GM21515 (cell line): ENCODE data around the gene GPRC5B.

ENCODE experiments used
- ATAC-seq: cut with Tn5 transposase; IDR thresholded peaks from one replicate; pipeline ENCODE4 v1.9.1; 2021; ENCODE audit not compliant: unreplicated experiment

The GPRC5B gene

DNA sequence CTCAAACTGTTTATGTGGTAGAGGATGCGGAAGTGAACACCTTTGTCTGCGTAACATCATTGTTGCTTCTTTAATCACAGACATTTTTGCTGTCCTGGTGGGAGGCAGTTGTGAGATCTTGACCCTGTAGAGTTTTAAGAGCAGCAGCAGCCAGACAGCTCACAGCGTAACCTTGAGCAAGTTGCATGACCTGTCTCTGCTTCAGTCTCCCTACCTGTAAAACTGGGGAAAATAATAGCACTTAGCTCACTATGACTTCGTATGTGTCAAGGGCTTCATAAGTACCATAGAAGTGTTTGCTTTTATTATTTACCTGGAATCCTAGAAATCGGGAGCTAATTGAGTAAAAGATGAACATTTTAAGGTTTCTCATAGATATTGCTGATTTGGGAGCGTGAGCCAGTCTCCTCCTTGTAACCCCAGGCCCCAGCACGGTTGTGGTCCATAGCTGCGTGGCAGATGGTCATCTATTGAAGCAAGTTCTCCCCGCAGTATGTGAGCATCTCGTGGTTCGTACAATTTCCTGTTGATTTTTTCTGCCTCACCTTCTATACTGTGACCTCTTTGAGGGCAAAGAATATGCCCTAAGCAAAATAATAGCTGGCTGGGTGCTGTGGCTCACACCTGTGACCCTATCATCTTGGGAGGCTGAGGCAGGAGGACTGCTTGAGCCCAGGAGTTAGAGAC is 34.4 kb downstream of the GPRC5B start:
- ATAC-seq, result no peak

DNA sequence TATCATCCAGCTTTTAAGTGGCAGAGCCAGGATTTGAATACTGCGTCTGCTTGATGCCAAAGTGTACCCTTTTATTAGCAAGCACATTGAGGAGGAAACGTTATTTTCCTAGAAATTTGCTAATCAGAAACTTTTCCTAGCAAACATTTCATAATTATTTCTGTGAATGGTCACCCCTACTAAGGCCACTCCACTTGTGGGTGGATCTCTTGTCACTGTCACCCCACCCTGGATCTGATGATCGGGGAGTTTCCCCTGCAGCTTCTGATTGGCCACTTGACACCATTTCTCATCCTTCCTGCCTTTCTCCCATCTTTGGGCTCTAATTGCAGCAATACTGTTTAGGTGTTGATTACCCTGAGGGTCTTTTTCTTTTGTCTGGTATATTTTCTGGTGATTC is 35.9 kb downstream of the GPRC5B start:
- ATAC-seq, result no peak

DNA sequence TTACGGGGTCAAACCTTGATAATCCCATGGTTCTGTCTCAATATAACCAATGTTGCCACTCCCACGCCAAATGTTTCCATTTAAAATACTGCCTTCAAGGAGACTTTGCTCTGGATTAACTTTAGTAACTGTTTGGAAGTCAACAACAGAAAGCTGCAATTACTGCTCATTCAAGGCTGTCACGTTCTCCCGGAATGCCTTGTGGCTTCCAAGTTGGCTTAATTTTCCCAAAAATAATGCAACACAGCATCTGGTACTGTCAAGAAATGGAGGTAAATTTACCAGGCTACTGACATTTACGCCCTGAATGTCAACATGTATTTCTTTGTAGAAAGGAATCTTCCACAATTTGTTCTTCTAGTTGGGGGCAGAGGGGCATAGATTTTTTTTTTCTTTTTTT is 38.2 kb downstream of the GPRC5B start:
- ATAC-seq, result no peak

DNA sequence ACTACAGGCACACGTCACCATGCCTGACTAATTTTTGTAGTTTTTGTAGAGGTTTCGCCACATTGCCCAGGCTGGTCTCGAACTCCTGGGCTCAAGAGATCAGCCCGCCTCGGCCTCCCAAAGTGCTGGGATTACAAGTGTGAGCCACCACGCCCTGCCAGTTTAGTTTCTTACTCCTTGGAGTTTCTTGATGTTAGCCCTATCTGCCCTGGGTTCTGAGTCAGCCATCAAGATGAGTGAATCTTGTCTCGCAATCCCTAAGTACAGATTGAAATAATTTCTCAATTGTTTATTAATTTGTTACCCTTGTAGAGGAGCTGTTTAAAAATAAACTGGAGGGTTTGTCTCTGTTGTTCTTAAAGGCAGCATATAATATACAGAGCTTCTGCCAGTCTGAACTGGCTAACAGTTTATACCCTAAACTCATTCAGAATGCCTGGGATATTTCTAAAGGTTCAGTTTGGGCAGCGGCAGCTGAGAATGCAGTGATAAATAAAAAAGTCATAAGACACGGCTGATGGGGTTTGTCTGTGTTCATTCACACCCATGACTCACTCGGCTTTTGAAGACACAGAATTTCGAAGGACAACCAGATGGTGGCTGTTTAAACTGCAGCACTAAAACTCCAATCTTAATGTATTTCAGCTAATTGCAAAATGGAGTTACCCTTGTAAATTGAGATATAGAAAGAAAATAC is 39.6 kb downstream of the GPRC5B start:
- no peak for ATAC-seq

DNA sequence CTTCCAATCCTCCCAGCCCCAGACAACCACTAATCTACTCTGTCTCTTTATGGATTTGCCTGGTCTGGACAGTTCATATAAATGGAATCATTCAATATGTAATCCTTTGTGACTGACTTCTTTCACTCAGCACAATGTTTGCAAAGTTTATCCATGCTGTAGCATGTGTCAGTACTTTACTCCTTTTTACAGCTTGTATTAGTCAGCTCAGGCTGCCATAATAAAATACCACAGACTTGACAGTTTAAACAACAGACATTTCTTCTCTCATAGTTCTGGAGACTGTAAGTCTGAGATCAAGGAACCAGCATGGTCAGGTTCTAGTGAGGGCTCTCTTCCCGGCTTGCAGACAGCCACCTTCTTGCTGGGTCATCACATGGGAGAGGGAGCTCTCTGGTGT is 41.3 kb downstream of the GPRC5B start:
- ATAC-seq, result no peak

DNA sequence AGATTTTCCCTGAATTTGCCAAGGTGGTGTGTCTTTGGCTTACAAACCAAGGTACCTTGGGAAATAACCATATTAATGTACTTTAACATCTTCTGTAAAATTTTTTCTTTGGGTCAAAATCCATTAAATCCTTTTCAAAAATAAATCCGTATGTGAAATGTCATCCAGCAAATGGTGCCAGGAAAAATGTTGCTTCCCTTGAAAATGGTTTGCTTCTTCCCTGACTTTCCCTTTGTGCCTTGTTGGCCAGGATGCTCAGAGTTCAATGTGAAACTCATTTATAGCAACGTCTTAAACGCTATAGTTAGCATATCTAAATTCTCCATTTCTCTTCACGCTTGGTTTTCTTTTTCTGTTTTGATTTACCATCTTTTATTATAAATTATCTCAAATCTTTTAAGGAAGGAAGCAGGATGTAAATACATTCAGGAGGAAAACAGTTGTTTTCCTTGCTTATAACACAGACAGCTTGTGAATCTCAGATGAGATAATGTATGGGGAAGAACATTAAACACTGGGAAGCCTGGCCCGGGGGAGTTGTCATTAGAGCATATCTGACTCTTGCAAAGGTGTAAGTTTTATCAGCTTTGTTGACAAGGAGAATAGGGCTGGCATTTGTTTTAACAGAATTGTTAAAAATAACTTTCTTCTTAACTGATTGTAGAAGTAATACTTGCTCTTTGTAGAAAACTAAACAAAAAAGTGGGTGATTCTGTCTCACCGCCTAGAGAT is 42.1 kb downstream of the GPRC5B start:
- no peak for ATAC-seq

DNA sequence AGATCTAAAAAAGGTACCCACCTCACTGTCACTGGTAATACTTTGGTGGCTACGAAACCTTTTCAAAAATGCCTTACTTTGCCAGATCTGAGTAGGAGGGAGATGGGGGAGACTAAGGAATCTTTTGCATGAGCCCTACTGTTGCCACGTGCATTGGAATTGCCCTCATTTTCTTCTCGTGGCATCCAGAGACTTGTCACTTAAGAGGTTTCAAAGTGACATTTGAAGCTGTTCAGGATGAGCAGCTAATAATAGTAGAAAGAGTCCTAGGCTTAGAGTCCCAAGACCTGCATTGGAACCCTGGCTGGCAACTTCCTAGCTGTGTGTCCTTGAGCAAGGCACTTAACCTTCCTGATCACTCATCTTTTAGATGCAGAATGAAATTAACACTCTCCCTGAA is 43.5 kb downstream of the GPRC5B start:
- ATAC-seq, result no peak

DNA sequence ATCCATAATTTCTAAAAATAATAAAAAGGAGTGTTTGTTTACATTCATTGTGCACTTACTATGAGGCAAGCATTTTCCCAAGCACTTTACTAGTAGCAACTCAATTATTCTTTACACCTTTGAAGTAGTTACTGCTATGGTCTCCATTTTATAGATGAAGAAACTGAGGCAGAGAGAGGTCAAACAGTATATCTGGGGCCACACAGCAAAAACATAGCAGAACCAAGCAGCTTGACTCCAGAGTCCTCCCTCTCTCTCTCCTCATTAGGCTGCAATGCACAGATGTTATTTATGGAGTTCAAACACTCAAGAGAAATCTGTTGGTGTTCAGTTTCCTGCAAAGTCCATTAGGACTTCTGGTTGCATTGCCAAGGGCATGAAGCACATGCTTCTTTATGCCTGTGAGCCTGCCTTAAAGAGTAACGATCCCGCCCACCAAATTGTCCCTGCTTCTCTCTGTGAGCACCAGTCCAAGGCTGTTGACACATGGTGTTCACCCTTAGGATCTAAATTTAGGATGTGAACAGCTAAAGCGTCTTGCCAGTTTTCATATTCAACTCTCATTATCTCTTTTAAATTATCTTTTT is 44.0 kb downstream of the GPRC5B start:
- no peak for ATAC-seq

DNA sequence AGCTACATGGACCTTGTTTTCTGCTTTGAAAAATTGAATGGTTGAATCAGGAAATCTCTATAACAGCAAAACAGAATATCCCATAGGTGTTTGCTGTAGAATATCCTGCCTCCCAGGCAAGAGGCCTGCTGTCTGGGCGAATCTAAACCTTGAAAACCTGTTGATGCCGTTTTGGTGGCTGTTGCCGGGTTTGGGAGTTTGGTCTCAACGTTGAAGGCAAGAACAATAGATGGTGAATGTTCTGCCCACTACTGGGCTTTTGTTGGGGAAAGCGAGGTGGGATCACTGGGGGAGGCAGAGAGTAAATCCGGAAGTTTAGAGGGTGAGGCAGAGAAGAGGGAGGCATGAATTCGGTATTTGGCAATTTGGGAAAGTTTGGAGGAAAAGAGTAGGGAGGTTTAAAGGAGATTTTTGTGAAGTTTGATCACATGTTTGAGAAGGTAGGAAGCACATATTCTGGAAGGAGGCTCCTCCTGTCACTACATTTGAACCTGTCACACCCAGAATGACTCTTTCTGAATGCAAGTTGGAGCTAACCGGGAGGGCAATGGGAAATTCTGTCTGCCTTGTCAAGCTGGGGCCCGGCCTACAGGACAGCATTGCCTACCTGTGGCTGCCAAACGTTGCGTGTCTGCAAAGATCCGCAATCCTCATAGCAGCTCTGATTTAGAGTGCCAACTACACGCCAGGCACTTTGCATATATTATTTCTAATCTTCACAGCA is 46.5 kb downstream of the GPRC5B start:
- no peak for ATAC-seq

DNA sequence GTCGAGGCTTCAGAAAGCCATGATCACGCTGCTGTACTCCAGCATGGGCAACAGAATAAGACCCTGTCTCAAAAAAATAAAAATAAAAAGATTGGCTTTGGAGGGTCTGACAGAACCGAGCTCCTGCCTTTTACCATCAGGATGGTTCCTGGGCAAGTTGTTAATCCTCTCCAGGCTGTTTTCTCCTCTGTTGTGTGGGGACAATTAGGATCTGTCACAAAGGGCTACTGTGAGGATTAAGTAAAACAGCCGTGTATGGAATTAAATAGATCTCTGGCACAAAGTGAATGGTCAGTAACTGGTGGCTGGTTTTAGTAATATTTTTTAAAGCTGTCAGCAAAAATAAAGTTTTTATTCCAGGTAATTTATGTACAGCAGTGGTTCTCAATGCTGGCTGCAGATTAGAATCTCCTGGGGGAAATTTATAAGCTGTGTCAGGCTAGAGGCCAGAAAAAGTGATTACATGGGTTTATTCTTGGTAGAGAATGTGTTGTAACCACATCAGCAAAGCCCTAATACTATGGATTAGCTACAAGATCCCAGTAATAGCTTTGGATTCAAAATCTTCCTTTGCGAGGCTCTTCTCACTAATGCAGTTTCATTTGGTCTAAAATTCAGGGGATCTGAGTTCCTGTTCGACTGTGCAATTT is 47.2 kb downstream of the GPRC5B start:
- ATAC-seq, result no peak

DNA sequence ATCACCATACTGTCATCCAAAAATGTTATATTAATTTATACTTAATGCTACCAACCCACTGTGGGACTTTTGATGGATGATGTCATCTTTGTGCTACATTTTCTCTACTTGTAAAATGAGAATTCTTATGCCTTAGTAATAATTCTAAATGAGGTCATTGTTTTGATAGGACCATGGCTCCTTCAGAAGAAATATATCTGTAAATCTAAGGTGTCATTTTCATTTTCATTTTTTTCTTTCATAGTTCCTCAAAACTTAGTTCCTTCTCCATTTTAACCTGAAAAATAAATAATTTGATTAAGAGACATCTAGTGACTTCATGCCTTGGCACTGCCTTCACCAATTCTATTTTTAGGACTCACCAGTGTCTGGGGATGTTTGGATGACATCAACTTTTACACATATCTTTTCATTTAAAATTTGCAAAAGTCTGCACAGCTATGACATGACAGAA is 48.7 kb downstream of the GPRC5B start:
- no peak for ATAC-seq

DNA sequence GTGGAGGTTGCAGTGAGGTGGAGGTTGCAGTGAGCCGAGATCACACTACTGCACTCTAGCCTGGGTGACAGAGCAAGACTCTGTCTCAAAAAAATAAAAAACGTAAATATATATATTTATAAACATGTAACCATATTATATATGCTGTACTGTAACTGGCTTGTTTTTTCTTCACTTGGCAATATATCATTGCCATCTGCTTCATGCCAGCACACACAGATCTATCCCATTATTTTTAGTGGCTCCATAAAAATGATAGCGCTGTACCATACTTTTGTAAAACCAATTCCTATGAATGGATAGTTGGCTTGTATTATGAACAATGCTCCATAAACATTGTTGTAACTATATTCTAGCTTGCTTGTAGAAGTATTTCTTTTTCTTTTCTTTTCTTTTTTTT is 49.5 kb downstream of the GPRC5B start:
- ATAC-seq, result no peak

DNA sequence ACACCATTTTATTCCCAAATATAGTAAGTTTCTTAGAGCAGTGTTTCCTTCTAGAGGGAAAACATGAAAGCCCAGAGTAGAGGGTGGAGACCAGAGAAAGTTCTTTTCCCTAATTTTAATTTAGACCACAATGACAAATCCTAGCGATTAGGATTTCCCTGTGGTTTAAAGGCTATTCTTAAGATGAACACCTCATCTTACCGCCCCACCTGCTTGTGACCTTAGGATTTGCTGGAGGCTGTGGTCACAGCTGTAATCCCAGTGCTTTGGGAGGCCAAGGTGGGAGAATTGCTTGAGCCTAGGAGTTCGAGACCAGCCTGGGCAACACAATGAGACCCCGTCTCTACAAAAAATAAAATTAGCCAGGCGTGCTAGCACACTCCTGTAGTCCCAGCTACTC is 51.1 kb downstream of the GPRC5B start:
- ATAC-seq, result no peak

DNA sequence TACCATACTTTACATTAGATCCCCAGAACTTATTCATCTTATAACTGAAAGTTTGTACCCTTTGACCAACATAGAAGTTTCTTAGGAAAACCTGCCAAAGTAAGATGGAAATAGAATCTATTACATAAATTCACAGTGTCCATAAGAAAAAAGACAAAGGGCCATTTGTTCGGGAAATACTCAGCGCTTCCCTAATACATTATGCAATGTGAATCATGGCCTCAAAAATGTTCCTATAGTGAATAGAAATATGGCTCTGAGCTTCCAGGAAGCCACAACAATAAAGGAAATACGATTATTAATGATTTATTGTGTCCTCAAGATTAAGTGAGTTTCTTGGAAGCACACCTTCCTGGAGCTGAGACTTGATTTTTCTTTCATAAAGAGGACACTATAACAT is 51.5 kb downstream of the GPRC5B start:
- ATAC-seq, result no peak

DNA sequence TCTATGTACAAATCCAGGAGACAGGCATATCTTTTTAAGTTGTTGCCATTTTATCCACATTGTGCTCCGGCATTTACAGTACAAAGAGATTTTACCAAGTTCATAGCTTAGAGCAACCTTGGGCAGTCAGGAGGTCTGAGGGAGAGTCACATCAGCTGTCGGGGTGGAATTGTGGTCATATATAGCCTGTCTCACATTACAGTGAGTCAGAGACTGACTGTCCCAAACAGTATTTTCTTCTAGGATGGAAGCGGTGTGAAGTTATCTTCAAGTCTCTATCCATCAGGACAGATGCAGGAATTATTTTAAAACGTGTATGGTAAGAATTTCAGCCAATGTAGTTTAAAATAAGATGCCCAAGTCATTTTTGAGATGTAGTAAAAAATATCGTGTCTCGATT is 53.0 kb downstream of the GPRC5B start:
- no peak for ATAC-seq

DNA sequence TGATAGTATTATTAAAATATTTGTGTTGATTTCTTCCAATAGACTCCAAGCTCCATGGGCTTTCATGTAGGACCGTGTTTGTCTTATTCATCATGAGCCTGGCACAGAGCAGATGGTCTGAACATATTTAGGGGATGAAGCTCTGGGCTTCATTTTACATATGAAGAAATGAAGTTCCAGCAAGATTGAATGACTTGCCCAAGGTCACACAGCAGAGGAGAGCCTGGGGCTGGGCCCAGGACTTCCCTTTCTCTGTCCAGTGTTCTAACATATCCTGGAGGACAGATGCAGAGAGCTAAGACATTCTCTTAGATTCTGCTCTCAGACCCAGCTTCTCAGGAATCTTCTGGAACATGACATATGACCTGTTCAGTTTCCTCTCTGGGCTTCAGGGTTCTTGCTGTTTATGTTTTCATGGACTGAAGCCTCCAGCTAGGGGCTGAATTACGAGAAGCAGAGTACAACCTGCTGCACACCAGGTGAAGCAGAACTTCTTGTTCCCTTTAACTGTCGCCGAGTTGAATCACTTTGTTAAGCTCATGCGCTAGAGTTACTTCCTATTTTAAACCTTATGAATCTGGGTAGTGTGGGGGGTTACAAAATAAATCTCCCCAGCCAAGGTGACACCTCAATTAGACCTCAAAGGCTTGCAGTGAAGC is 53.6 kb downstream of the GPRC5B start:
- ATAC-seq, result no peak

DNA sequence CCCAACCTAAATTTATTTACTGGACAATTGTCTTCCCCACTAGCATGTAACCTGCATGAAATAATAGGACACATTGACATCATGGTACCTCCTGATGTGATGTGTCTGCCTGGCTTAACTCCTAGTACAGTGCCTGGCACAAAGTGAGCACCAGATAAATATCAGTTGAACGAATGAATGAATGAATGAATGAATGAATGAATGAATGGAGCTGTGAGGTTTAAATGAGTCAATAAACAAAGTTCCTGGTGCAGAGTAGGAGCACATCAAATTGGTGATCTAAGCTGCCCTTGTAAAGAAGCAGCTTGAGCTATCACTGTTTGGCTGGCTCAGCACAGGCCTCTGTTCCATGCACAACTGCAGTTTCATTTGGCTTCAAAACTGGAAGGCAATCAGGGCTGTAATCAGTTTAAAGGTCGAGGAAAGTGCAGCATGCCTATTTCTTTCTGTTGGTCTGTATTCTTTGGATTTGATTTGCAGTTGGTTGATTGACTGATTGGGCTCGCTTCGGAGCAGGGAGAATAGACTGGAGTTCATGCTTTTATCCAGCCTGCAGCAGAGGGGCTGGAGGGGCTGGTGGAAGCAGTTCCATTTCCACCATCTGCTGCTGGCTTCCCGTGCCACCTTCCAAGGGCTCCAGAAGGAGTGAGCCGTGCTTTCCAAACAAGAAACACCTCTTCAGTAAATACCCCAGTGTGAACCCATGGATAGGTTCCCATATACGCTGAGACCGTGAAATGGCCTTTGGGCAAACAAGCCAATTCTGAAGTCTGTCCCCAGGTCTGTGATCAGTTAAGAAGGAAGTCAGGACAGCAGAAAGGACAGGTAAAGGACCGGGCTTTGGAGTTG is 54.6 kb downstream of the GPRC5B start:
- no peak for ATAC-seq

DNA sequence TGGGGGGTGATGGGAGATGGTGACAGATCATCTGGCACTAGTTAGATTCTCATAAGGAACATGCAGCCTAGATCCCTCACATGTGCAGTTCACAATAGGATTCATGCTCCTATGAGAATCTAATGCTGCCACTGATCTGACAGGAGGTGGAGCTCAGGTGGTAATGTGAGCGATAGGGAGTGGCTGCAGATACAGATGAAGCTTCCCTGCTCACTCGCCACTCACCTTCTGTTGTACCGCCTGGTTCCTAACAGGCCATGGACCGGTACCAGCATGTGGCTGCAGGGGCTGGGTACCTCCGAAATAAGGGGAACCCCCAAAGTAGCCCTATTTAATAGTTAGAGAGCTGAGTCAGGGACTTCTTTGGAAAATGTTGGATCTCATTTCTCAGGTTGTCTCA is 60.4 kb downstream of the GPRC5B start:
- ATAC-seq, result no peak

DNA sequence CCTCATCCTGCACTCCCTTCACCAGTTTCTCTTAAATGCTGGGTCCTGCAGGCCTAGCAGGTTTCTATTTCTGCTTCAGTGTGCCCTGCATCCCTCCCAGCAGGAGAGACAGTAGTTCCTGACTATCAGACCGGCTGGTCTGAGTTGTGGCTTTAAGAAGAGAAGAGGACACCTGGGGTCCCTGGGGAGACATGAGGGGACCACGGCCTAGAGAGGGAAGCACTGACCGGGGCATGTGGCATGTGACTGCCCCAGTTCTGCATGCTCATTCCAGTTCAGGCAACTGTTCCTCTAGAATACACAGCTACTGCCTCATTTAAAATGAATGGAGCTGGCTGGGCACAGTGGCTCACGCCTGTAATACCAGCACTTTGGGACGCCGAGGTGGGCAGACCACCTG is 61.3 kb downstream of the GPRC5B start:
- no peak for ATAC-seq
